Measurements from ENCODE around the gene NUP43. TPM values are rescaled to one million over a fixed set of nuclear protein-coding genes. Genes with fewer than 3 reads are reported as not detected.

Gene NUP43
- polyA plus RNA-seq (2013, experiment 1 of 2), result 24.3 TPM
- 26.3 TPM for polyA plus RNA-seq (2013, experiment 2 of 2)

- H2BK5ac ChIP-seq (ENCODE audit: low read length), result no peak within 1 kb of the TSS
- H3K79me1 ChIP-seq (ENCODE audit: low read depth, low read length), result peaks cover 8% of the 10 kb centered on the region
- peak within 1 kb of the TSS; percentile 65 to 96 for H3K4me3 ChIP-seq (ENCODE audit: low read length in 2 of 2)
- H2AFZ ChIP-seq (ENCODE audit: low read length), result peak within 1 kb of the TSS; percentile 90
- H2BK120ac ChIP-seq (ENCODE audit: low read depth, low read length), result no peak within 1 kb of the TSS
- H3K4ac ChIP-seq (ENCODE audit: low read length), result no peak within 1 kb of the TSS
- H3K36me3 ChIP-seq (replicated peaks in 1 of 2; ENCODE audit: control insufficient read depth in 2 of 2, insufficient read depth in 2 of 2, low read length in 2 of 2), result peaks cover 11 to 28% of the 10 kb centered on the region in 2 donors
- H4K8ac ChIP-seq (ENCODE audit: low read depth, low read length), result no peak within 1 kb of the TSS
- DNase-seq (ENCODE audit: low spot score), result peak; percentile 87
- no peaks in the 10 kb centered on the region for H3K9me3 ChIP-seq (replicated peaks in 1 of 2; ENCODE audit: control insufficient read depth in 2 of 2, insufficient read depth in 1 of 2, low read depth in 1 of 2, low read length in 2 of 2)
- H3K27me3 ChIP-seq (ENCODE audit: control insufficient read depth in 3 of 3, insufficient read depth in 3 of 3, low read depth in 1 of 3, low read length in 3 of 3), result no peaks in the 10 kb centered on the region
- WGBS, 2 donors (ENCODE audit: extremely low coverage in 2 of 2, insufficient read length in 2 of 2, insufficient replicate concordance in 1 of 2), result no CpG with 5 or more reads among the region's 41 CpGs
- peak within 1 kb of the TSS; percentile 60 for H3K4me2 ChIP-seq (ENCODE audit: insufficient read depth, low read length, poor library complexity, severe bottlenecking)
- H3K23ac ChIP-seq (ENCODE audit: low read depth, low read length, poor library complexity), result peak within 1 kb of the TSS; percentile 19
- no peak within 1 kb of the TSS for H2BK15ac ChIP-seq (ENCODE audit: low read length)
- H3K9ac ChIP-seq (ENCODE audit: low read depth, low read length, poor library complexity), result peak within 1 kb of the TSS; percentile 85
- H3K14ac ChIP-seq (ENCODE audit: low read length), result no peak within 1 kb of the TSS
- peaks cover 0 to 6% of the 10 kb centered on the region in 2 donors for H3K4me1 ChIP-seq (ENCODE audit: control insufficient read depth in 2 of 2, insufficient read depth in 1 of 2, low read depth in 1 of 2, low read length in 2 of 2)
- no peak within 1 kb of the TSS for H4K91ac ChIP-seq (ENCODE audit: low read depth, low read length, poor library complexity)
- peak within 1 kb of the TSS; percentile 75 for H3K27ac ChIP-seq (replicated peaks; ENCODE audit: low read length)
- peak within 1 kb of the TSS; percentile 83 for H3K18ac ChIP-seq (ENCODE audit: low read length)
- no peak within 1 kb of the TSS for H2AK5ac ChIP-seq (ENCODE audit: low read depth, low read length)
- H2BK12ac ChIP-seq (ENCODE audit: low read length), result no peak within 1 kb of the TSS
Observed at GRCh38 chr6:149746147-149746946, at the start of gene NUP43. TSS of gene NUP43 (minus strand) at chr6:149746529. CDS start at chr6:149746495, 34 bp downstream.

GRCh38 chr6:149783551-149783950, 37.2 kb upstream of the NUP43 start:
- Histone ChIP-seq H4K91ac (ENCODE audit: low read depth, low read length, poor library complexity) (no peak overlapping the region), H3K18ac (ENCODE audit: low read length) (no peak overlapping the region)

GRCh38 chr6:149782337-149782736, 36.0 kb upstream of the NUP43 start:
- H3K36me3 ChIP-seq (replicated peaks in 1 of 2; ENCODE audit: control insufficient read depth in 2 of 2, insufficient read depth in 2 of 2, low read length in 2 of 2), result peaks cover 4 to 46% of the 10 kb centered on the region in 2 donors
- no peak overlapping the region for H2BK5ac ChIP-seq (ENCODE audit: low read length)
- H3K79me1 ChIP-seq (ENCODE audit: low read depth, low read length), result no peaks in the 10 kb centered on the region
- no peak overlapping the region for H3K27ac ChIP-seq (replicated peaks; ENCODE audit: low read length)
- H3K4me2 ChIP-seq (ENCODE audit: insufficient read depth, low read length, poor library complexity, severe bottlenecking), result no peak overlapping the region
- no peak overlapping the region for H3K4me3 ChIP-seq (ENCODE audit: low read length in 2 of 2)
- no peak overlapping the region for H2AFZ ChIP-seq (ENCODE audit: low read length)
- no peak overlapping the region for H3K9ac ChIP-seq (ENCODE audit: low read depth, low read length, poor library complexity)
- H3K4me1 ChIP-seq (ENCODE audit: control insufficient read depth in 2 of 2, insufficient read depth in 1 of 2, low read depth in 1 of 2, low read length in 2 of 2), result no peaks in the 10 kb centered on the region
- no peaks in the 10 kb centered on the region for H3K27me3 ChIP-seq (ENCODE audit: control insufficient read depth in 3 of 3, insufficient read depth in 3 of 3, low read depth in 1 of 3, low read length in 3 of 3)
- H2BK15ac ChIP-seq (ENCODE audit: low read length), result no peak overlapping the region
- H2BK12ac ChIP-seq (ENCODE audit: low read length), result no peak overlapping the region
- no peak overlapping the region for H3K14ac ChIP-seq (ENCODE audit: low read length)
- no peak overlapping the region for H2BK120ac ChIP-seq (ENCODE audit: low read depth, low read length)
- no peak overlapping the region for H4K91ac ChIP-seq (ENCODE audit: low read depth, low read length, poor library complexity)
- no peak overlapping the region for H2AK5ac ChIP-seq (ENCODE audit: low read depth, low read length)
- no peak for DNase-seq (ENCODE audit: low spot score)
- H3K23ac ChIP-seq (ENCODE audit: low read depth, low read length, poor library complexity), result no peak overlapping the region
- no peaks in the 10 kb centered on the region for H3K9me3 ChIP-seq (replicated peaks in 1 of 2; ENCODE audit: control insufficient read depth in 2 of 2, insufficient read depth in 1 of 2, low read depth in 1 of 2, low read length in 2 of 2)
- WGBS, 2 donors (ENCODE audit: extremely low coverage in 2 of 2, insufficient read length in 2 of 2, insufficient replicate concordance in 1 of 2), result no CpG with 5 or more reads among the region's 2 CpGs
- no peak overlapping the region for H3K4ac ChIP-seq (ENCODE audit: low read length)
- no peak overlapping the region for H3K18ac ChIP-seq (ENCODE audit: low read length)
- no peak overlapping the region for H4K8ac ChIP-seq (ENCODE audit: low read depth, low read length)

More at GRCh38 chr6:149783551-149783950, 37.2 kb upstream of the NUP43 start:
- no peak overlapping the region for H3K4me2 ChIP-seq (ENCODE audit: insufficient read depth, low read length, poor library complexity, severe bottlenecking)
- no peak overlapping the region for H2BK5ac ChIP-seq (ENCODE audit: low read length)
- no peak overlapping the region for H2AFZ ChIP-seq (ENCODE audit: low read length)
- H2BK15ac ChIP-seq (ENCODE audit: low read length), result no peak overlapping the region
- peaks cover 4 to 43% of the 10 kb centered on the region in 2 donors for H3K36me3 ChIP-seq (replicated peaks in 1 of 2; ENCODE audit: control insufficient read depth in 2 of 2, insufficient read depth in 2 of 2, low read length in 2 of 2)
- no peaks in the 10 kb centered on the region for H3K79me1 ChIP-seq (ENCODE audit: low read depth, low read length)
- no peaks in the 10 kb centered on the region for H3K9me3 ChIP-seq (replicated peaks in 1 of 2; ENCODE audit: control insufficient read depth in 2 of 2, insufficient read depth in 1 of 2, low read depth in 1 of 2, low read length in 2 of 2)
- no CpG with 5 or more reads among the region's 3 CpGs for WGBS, 2 donors (ENCODE audit: extremely low coverage in 2 of 2, insufficient read length in 2 of 2, insufficient replicate concordance in 1 of 2)
- H3K4me3 ChIP-seq (ENCODE audit: low read length in 2 of 2), result no peak overlapping the region
- H3K4me1 ChIP-seq (ENCODE audit: control insufficient read depth in 2 of 2, insufficient read depth in 1 of 2, low read depth in 1 of 2, low read length in 2 of 2), result no peaks in the 10 kb centered on the region
- H2BK12ac ChIP-seq (ENCODE audit: low read length), result no peak overlapping the region
- no peak overlapping the region for H3K23ac ChIP-seq (ENCODE audit: low read depth, low read length, poor library complexity)
- H2BK120ac ChIP-seq (ENCODE audit: low read depth, low read length), result no peak overlapping the region
- H3K9ac ChIP-seq (ENCODE audit: low read depth, low read length, poor library complexity), result no peak overlapping the region
- no peak overlapping the region for H2AK5ac ChIP-seq (ENCODE audit: low read depth, low read length)
- DNase-seq (ENCODE audit: low spot score), result no peak
- no peaks in the 10 kb centered on the region for H3K27me3 ChIP-seq (ENCODE audit: control insufficient read depth in 3 of 3, insufficient read depth in 3 of 3, low read depth in 1 of 3, low read length in 3 of 3)
- no peak overlapping the region for H3K27ac ChIP-seq (replicated peaks; ENCODE audit: low read length)
- H3K14ac ChIP-seq (ENCODE audit: low read length), result no peak overlapping the region
- no peak overlapping the region for H4K8ac ChIP-seq (ENCODE audit: low read depth, low read length)
- no peak overlapping the region for H3K4ac ChIP-seq (ENCODE audit: low read length)

GRCh38 chr6:149781715-149782114, 35.4 kb upstream of the NUP43 start:
- Histone ChIP-seq H3K4ac (ENCODE audit: low read length) (no peak overlapping the region), H3K23ac (ENCODE audit: low read depth, low read length, poor library complexity) (no peak overlapping the region), H3K14ac (ENCODE audit: low read length) (no peak overlapping the region), H3K79me1 (ENCODE audit: low read depth, low read length) (no peaks in the 10 kb centered on the region), H3K4me3 (ENCODE audit: low read length in 2 of 2) (no peak overlapping the region), H2BK12ac (ENCODE audit: low read length) (no peak overlapping the region), H3K4me1 (ENCODE audit: control insufficient read depth in 2 of 2, insufficient read depth in 1 of 2, low read depth in 1 of 2, low read length in 2 of 2) (no peaks in the 10 kb centered on the region), H2BK5ac (ENCODE audit: low read length) (no peak overlapping the region), H2BK15ac (ENCODE audit: low read length) (no peak overlapping the region), H3K36me3 (replicated peaks in 1 of 2; ENCODE audit: control insufficient read depth in 2 of 2, insufficient read depth in 2 of 2, low read length in 2 of 2) (peaks cover 4 to 52% of the 10 kb centered on the region in 2 donors), H2BK120ac (ENCODE audit: low read depth, low read length) (no peak overlapping the region), H3K9ac (ENCODE audit: low read depth, low read length, poor library complexity) (no peak overlapping the region), H4K8ac (ENCODE audit: low read depth, low read length) (no peak overlapping the region), H4K91ac (ENCODE audit: low read depth, low read length, poor library complexity) (no peak overlapping the region), H2AK5ac (ENCODE audit: low read depth, low read length) (no peak overlapping the region), H3K4me2 (ENCODE audit: insufficient read depth, low read length, poor library complexity, severe bottlenecking) (no peak overlapping the region), H3K18ac (ENCODE audit: low read length) (no peak overlapping the region), H3K27me3 (ENCODE audit: control insufficient read depth in 3 of 3, insufficient read depth in 3 of 3, low read depth in 1 of 3, low read length in 3 of 3) (no peaks in the 10 kb centered on the region), H3K27ac (replicated peaks; ENCODE audit: low read length) (no peak overlapping the region), H2AFZ (ENCODE audit: low read length) (no peak overlapping the region), H3K9me3 (replicated peaks in 1 of 2; ENCODE audit: control insufficient read depth in 2 of 2, insufficient read depth in 1 of 2, low read depth in 1 of 2, low read length in 2 of 2) (no peaks in the 10 kb centered on the region)
- no peak for DNase-seq (ENCODE audit: low spot score)
